Ovary (tissue), 9 donors: Measurements from ENCODE around the gene CRTC1. TPM values are rescaled to one million over a fixed set of nuclear protein-coding genes. Genes with fewer than 3 reads are reported as not detected.

ENCODE experiments used
- DNase-seq, 5 donors: peaks; one replicate each; pipeline ENCODE4 v3.0.0-alpha.2; 2019 to 2020
- H3K27ac ChIP-seq, 2 donors: fragments of 200-600 bp; one replicate each; pipeline versions ENCODE4 v1.5.1 to v1.8.0; 2019 to 2022
- H3K27me3 ChIP-seq: fragments of 200-600 bp; one replicate; pipeline ENCODE4 v1.8.0; 2022
- H3K36me3 ChIP-seq: fragments of 200-600 bp; sonication (generic); one replicate; pipeline ENCODE4 v1.5.1; 2019
- H3K4me1 ChIP-seq: one replicate; pipeline ENCODE4 v1.8.1; 2013; ENCODE audit warnings: mild to moderate bottlenecking, moderate library complexity; ENCODE audit not compliant: insufficient read depth
- H3K4me3 ChIP-seq: fragments of 200-600 bp; sonication (generic); one replicate; pipeline ENCODE4 v1.5.1; 2017
- H3K9me3 ChIP-seq, 2 donors: fragments of 200-600 bp in 1 of 2; sonication (generic) in 1 of 2; one replicate each; pipeline versions ENCODE4 v1.5.1 to v1.8.1; 2013 to 2019; ENCODE audit warnings: mild to moderate bottlenecking in 1 of 2, moderate library complexity in 1 of 2
- EP300 ChIP-seq: sonication (generic); formaldehyde crosslinking; IDR thresholded peaks from one replicate; pipeline ENCODE4 v1.6.1; 2017; ENCODE audit warnings: antibody characterized with exemption
- POLR2A ChIP-seq: fragments of 450-650 bp; IDR thresholded peaks from one replicate; pipeline ENCODE4 v1.6.1; 2017; ENCODE audit warnings: antibody characterized with exemption, mild to moderate bottlenecking, moderate library complexity
- WGBS, 3 donors: extraction: QIAGEN DNeasy Blood & Tissue Kit in 1 of 3; methylation state at CpG; one replicate each; pipeline versions ENCODE4 v1.1.5 to v1.1.7; 2013 to 2017; 5-methylcytosine and 5-hydroxymethylcytosine counted together
- intact Hi-C, 4 donors: fragments of 100-400 bp; cut with DNase I; formaldehyde crosslinking; loops; one replicate each; pipeline versions ENCODE4 v1.11.0 to v1.15.1; 2022 to 2023
- polyA plus RNA-seq, 2 donors: library from polyadenylated mRNA; stranded (reverse); fragments of 200-250 nt in 1 of 2; fragments of 350-450 nt in 1 of 2; fragmentation: Illumina TruSeq in 1 of 2; extraction: RNeasy Lipid Tissue Mini Kit (QIAGEN cat#74804) in 1 of 2; gene quantifications; one replicate each; pipeline ENCODE4 v1.2.3, GENCODE V29; 2013 to 2014
- total RNA-seq, 7 donors: library from RNA; depleted of rRNA in 2 of 7; stranded (reverse); fragments of >200 nt in 2 of 7; fragmentation: NEBNext Ultra II Directional in 3 of 7; extraction: Animal tissue kit (Norgen Biotek cat#: 25700) in 3 of 7; gene quantifications; one replicate each; pipeline versions ENCODE4 v1.1.0 to v1.2.4, GENCODE V29; 2016 to 2023
- TF ChIP-seq, protein P1 (sequence below), 3 donors: fragments of 450-650 bp in 2 of 3; fragments of 200-600 bp in 1 of 3; IDR thresholded peaks; one replicate each; pipeline versions ENCODE4 v1.5.1 to v1.8.0; 2016 to 2022; ENCODE audit warnings: antibody characterized with exemption in 3 of 3, mild to moderate bottlenecking in 1 of 3
- donor health status: DM: no; HTN: no; CAD: no; lungs with moderate emphysema.
- donor health status: DM: no; HTN: no; CAD: no.
- donor health status: Bipolar disorder and iron deficiency.
- donor health status: DM: yes; HTN: yes; CAD: no.
- donor health status: DM: no; HTN: no; CAD: no.
- donor health status: DM: yes; HTN: yes; CAD: no.

The CRTC1 gene
- total and polyA plus RNA-seq, 9 donors, result 2.3 to 19.5 (median 12.9) TPM

GRCh38 chr19:18789422-18789869 is 106.0 kb downstream of the CRTC1 start:
- TF ChIP-seq, protein P1, sequence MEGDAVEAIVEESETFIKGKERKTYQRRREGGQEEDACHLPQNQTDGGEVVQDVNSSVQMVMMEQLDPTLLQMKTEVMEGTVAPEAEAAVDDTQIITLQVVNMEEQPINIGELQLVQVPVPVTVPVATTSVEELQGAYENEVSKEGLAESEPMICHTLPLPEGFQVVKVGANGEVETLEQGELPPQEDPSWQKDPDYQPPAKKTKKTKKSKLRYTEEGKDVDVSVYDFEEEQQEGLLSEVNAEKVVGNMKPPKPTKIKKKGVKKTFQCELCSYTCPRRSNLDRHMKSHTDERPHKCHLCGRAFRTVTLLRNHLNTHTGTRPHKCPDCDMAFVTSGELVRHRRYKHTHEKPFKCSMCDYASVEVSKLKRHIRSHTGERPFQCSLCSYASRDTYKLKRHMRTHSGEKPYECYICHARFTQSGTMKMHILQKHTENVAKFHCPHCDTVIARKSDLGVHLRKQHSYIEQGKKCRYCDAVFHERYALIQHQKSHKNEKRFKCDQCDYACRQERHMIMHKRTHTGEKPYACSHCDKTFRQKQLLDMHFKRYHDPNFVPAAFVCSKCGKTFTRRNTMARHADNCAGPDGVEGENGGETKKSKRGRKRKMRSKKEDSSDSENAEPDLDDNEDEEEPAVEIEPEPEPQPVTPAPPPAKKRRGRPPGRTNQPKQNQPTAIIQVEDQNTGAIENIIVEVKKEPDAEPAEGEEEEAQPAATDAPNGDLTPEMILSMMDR (IDR thresholded peaks at IDR 0.05), result no peak
- no peak for TF ChIP-seq POLR2A
- TF ChIP-seq EP300, result no peak
- no peaks in the 10 kb centered on the region for H3K9me3 ChIP-seq
- no peak overlapping the region for H3K4me3 ChIP-seq
- no peak overlapping the region for H3K27ac ChIP-seq
- no peaks in the 10 kb centered on the region for H3K36me3 ChIP-seq
- WGBS, 3 donors, result 1 to 3% (median 2%) methylated on average over 23 to 38 of the region's 38 CpGs
- intact Hi-C loops, result no loop called here
- H3K4me1 ChIP-seq, result peaks cover 13% of the 10 kb centered on the region
- DNase-seq, result no peak
- peaks cover 13% of the 10 kb centered on the region for H3K27me3 ChIP-seq

DNA sequence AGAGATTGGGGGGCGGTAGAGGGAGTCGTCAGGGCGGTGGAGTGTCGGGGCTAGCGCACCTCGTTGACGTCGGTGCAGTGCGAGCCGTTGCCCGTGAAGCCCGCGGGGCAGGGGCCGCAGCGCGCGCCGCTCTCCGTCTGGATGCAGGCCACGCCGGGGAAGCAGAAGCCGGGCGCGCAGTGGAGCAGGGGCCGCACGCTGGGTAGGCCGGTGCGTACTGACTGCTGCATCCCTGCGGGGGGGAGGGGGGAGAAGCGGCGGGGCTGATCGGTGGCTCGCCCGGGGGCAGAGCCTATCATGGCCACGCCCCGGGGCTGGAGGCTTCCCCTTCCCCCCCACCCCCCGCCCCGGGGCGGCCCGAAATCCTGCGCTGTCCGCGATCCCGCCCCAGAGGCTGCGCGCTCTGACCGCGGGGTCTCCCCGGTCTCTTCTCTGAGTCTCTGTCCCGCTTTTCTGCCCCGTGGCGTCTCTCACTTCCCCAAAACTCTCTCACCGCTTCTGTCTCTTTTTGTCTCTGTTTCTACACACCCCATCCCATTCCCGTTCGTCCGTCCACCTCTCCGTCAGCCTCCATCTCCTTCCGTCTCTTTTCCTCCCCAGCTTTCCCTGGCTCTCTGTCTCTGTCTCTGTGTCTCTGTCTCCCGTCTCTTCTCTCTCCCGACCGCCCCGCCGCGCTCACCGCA is 106.5 kb downstream of the CRTC1 start:
- Histone ChIP-seq H3K4me1 (peaks cover 11% of the 10 kb centered on the region), H3K9me3 (no peaks in the 10 kb centered on the region), H3K4me3 (peak overlapping the region; percentile 11), H3K27ac (no peak overlapping the region), H3K36me3 (no peaks in the 10 kb centered on the region), H3K27me3 (peaks cover 13% of the 10 kb centered on the region)
- intact Hi-C loops, result no loop called here
- DNase-seq, result no peak
- no peak for TF ChIP-seq EP300
- TF ChIP-seq, protein P1 (IDR thresholded peaks at IDR 0.05), result no peak
- no peak for TF ChIP-seq POLR2A
- 0 to 1% (median 1%) methylated on average over 59 to 65 of the region's 65 CpGs for WGBS, 3 donors

- intact Hi-C loops, result no loop called here
- Histone ChIP-seq H3K36me3 (no peaks in the 10 kb centered on the region), H3K4me3 (peak within 1 kb of the TSS; percentile 11), H3K4me1 (peaks cover 8% of the 10 kb centered on the region), H3K27ac (no peak within 1 kb of the TSS), H3K27me3 (peaks cover 13% of the 10 kb centered on the region), H3K9me3 (no peaks in the 10 kb centered on the region)
- DNase-seq, result no peak
- TF ChIP-seq EP300 (no peak), POLR2A (no peak)
- TF ChIP-seq, protein P1 (IDR thresholded peaks at IDR 0.05), result no peak
- WGBS, 3 donors, result 2 to 4% (median 3%) methylated on average over 61 of the region's 61 CpGs
Observed at GRCh38 chr19:18790566-18791314, 107.3 kb downstream of the CRTC1 start, which contains the start of gene COMP. Gene COMP (minus strand): TSS chr19:18791305. CDS start chr19:18791269, 36 bp downstream.

GRCh38 chr19:18791315-18791678 is 107.8 kb downstream of the CRTC1 start:
- peaks cover 8% of the 10 kb centered on the region for H3K4me1 ChIP-seq
- 16 to 23% (median 19%) methylated on average over 16 to 21 of the region's 21 CpGs for WGBS, 3 donors
- DNase-seq, result no peak
- TF ChIP-seq, protein P1 (IDR thresholded peaks at IDR 0.05), result no peak
- TF ChIP-seq EP300 (no peak), POLR2A (no peak)
- peaks cover 13% of the 10 kb centered on the region for H3K27me3 ChIP-seq
- H3K4me3 ChIP-seq, result no peak overlapping the region
- H3K36me3 ChIP-seq, result no peaks in the 10 kb centered on the region
- H3K9me3 ChIP-seq, result no peaks in the 10 kb centered on the region
- H3K27ac ChIP-seq, result no peak overlapping the region
- intact Hi-C loops, result no loop called here
